Panc1 (cell line): ENCODE results near the gene MCMBP. TPM values are rescaled to one million over a fixed set of nuclear protein-coding genes. Genes with fewer than 3 reads are reported as not detected.

ENCODE experiments used
- ATAC-seq: fragments of 200-7000 bp; cut with Tn5 transposase; 2 replicates; pipeline ENCODE4 v1.9.1; 2020; ENCODE audit warnings: mild to moderate bottlenecking, moderate library complexity
- BruUV-seq: library from RNA; stranded (reverse); fragments of 400-500 nt; replicated peaks from 2 replicates; lab custom pipeline; 2021; lab: Mats Ljungman, UMichigan
- CTCF ChIA-PET: fragments of 300-600 bp; sonication (Branson Sonifier 250); formaldehyde crosslinking; loops from one replicate; lab custom pipeline; 2022; ENCODE audit warnings: antibody characterized with exemption; lab: Charles Lee
- POLR2A ChIA-PET: fragments of 300-600 bp; sonication (Branson Sonifier 250); formaldehyde crosslinking; loops from one replicate; lab custom pipeline; 2022; ENCODE audit warnings: antibody characterized with exemption; lab: Charles Lee
- DNase-seq: peaks from one replicate; pipeline ENCODE4 v3.0.0-alpha.2; 2010; ENCODE audit warnings: low read depth, low spot score
- H3K27ac ChIP-seq: 2 replicates; pipeline ENCODE4 v1.5.1; 2011; ENCODE audit warnings: mild to moderate bottlenecking, low read length, inconsistent platforms
- H3K27me3 ChIP-seq: fragments of 200-500 bp; sonication (Bioruptor generic); 2 replicates; pipeline ENCODE4 v1.6.0; 2014; ENCODE audit warnings: low read length, inconsistent platforms; ENCODE audit not compliant: control insufficient read depth, insufficient read depth
- H3K36me3 ChIP-seq: fragments of 200-500 bp; sonication (Bioruptor generic); 2 replicates; pipeline ENCODE4 v1.5.1; 2014; ENCODE audit warnings: inconsistent platforms, mild to moderate bottlenecking, low read length, moderate library complexity; ENCODE audit not compliant: control insufficient read depth, insufficient read depth
- H3K4me1 ChIP-seq: 2 replicates; pipeline ENCODE4 v1.5.1; 2011; ENCODE audit warnings: inconsistent platforms, mild to moderate bottlenecking, low read length, moderate library complexity; ENCODE audit not compliant: control insufficient read depth, insufficient read depth
- H3K4me3 ChIP-seq, 2 experiments: 2 replicates each; pipeline ENCODE4 v1.5.1; 2011 to 2012; ENCODE audit warnings: low read depth in 2 of 2, low read length in 2 of 2, mild to moderate bottlenecking in 2 of 2, inconsistent platforms in 1 of 2, moderate library complexity in 1 of 2
- H3K9me3 ChIP-seq: fragments of 200-500 bp; sonication (Bioruptor generic); 2 replicates; pipeline ENCODE4 v1.5.1; 2014; ENCODE audit warnings: low read depth, mild to moderate bottlenecking, inconsistent platforms, low read length, moderate library complexity; ENCODE audit not compliant: control insufficient read depth, insufficient read depth
- CTCF ChIP-seq: fragments of 450-650 bp; IDR thresholded peaks from 2 replicates; pipeline ENCODE4 v1.5.1; 2017; ENCODE audit warnings: mild to moderate bottlenecking
- POLR2AphosphoS5 ChIP-seq: IDR thresholded peaks from 2 replicates; pipeline ENCODE4 v1.6.1; 2012; ENCODE audit warnings: mild to moderate bottlenecking, low read depth, low read length, moderate library complexity
- REST ChIP-seq, 2 experiments: IDR thresholded peaks; 2 replicates each; pipeline ENCODE4 v1.6.1; 2011 to 2012; ENCODE audit warnings: low read depth in 2 of 2, control low read depth in 1 of 2, low read length in 1 of 2, mild to moderate bottlenecking in 1 of 2, moderate library complexity in 1 of 2; ENCODE audit not compliant: insufficient read depth in 1 of 2
- SIN3A ChIP-seq: IDR thresholded peaks from 2 replicates; pipeline ENCODE4 v1.6.1; 2012; ENCODE audit warnings: low read depth, mild to moderate bottlenecking, low read length, moderate library complexity, borderline replicate concordance; ENCODE audit not compliant: insufficient read depth
- TCF7L2 ChIP-seq: IDR thresholded peaks from 2 replicates; pipeline ENCODE4 v1.6.1; 2011; ENCODE audit warnings: mild to moderate bottlenecking, low read depth, low read length, inconsistent platforms
- in situ Hi-C: cut with HindIII; loops from 2 replicates; pipeline ENCODE4 v1.10.0; 2016; ENCODE audit warnings: low sequenced_read_pairs, low pct_unique_long_range_greater_than_20kb
- intact Hi-C: fragments of 100-400 bp; cut with micrococcal nuclease; formaldehyde crosslinking; loops from one replicate; pipeline ENCODE4 v1.10.0; 2022; ENCODE audit not compliant: unreplicated experiment
- total RNA-seq: library from RNA; stranded (reverse); gene quantifications from one replicate; pipeline ENCODE4 v1.2.1, GENCODE V29; 2021; ENCODE audit not compliant: unreplicated experiment

MCMBP gene
- total RNA-seq, 1 experiment from 2014 or later = 94.5 TPM

GRCh38 chr10:119827430-119827829, 45.2 kb downstream of the MCMBP start:
- Histone ChIP-seq H3K27me3 (no peaks in the 10 kb centered on the region), H3K9me3 (no peaks in the 10 kb centered on the region), H3K4me1 (no peaks in the 10 kb centered on the region), H3K36me3 (peaks cover 46% of the 10 kb centered on the region), H3K4me3 (no peak overlapping the region), H3K27ac (no peak overlapping the region)
- ATAC-seq (no peak), DNase-seq (no peak)
- TF ChIP-seq REST (IDR thresholded peaks at IDR 0.05; ENCODE audit: insufficient read depth in 1 of 2, low read depth in 2 of 2, low read length in 1 of 2) (no peak), CTCF (no peak), POLR2AphosphoS5 (no peak; the same call in 1 of the 2 replicates), SIN3A (no peak), TCF7L2 (no peak)
- BruUV-seq = no TSS peak
- POLR2A ChIA-PET = no interaction called here
- CTCF ChIA-PET = no interaction called here
- in situ Hi-C loops = no loop called here
- intact Hi-C loops = no loop called here

GRCh38 chr10:119826771-119827170, 45.9 kb downstream of the MCMBP start:
- ATAC-seq (no peak), DNase-seq (no peak)
- peaks cover 40% of the 10 kb centered on the region for H3K36me3 ChIP-seq
- in situ Hi-C loops (no loop called here), intact Hi-C loops (no loop called here)
- ChIA-PET CTCF (no interaction called here), POLR2A (no interaction called here)
- H3K27ac ChIP-seq = no peak overlapping the region
- H3K27me3 ChIP-seq = no peaks in the 10 kb centered on the region
- BruUV-seq = no TSS peak
- H3K9me3 ChIP-seq = no peaks in the 10 kb centered on the region
- TF ChIP-seq SIN3A = no peak
- TF ChIP-seq REST (IDR thresholded peaks at IDR 0.05; ENCODE audit: insufficient read depth in 1 of 2, low read depth in 2 of 2, low read length in 1 of 2) = no peak
- TF ChIP-seq CTCF = no peak
- TF ChIP-seq POLR2AphosphoS5 = no peak; the same call in 1 of the 2 replicates
- no peak for TF ChIP-seq TCF7L2
- no peaks in the 10 kb centered on the region for H3K4me1 ChIP-seq
- H3K4me3 ChIP-seq = no peak overlapping the region
